Heart left ventricle (tissue), 13 donors: Measurements from ENCODE around the gene GRIN2C.

ENCODE experiments used
- CTCF ChIP-seq, 12 donors: fragments of 200-600 bp; sonication (generic) in 4 of 12; IDR thresholded peaks; one replicate each; pipeline versions ENCODE4 v1.5.0 to v1.8.0; 2018 to 2022; ENCODE audit warnings: antibody characterized with exemption in 12 of 12, mild to moderate bottlenecking in 5 of 12
- POLR2A ChIP-seq, 2 donors: fragments of 450-650 bp; IDR thresholded peaks; one replicate each; pipeline ENCODE4 v1.6.1; 2017; ENCODE audit warnings: antibody characterized with exemption in 2 of 2, mild to moderate bottlenecking in 2 of 2, moderate library complexity in 2 of 2
- donor health status: ischemic (EF 13 %, LVEDD 7.1; RV severe dilation, severe dysfunction).
- donor health status: DM: no; HTN: yes; CAD: no.
- donor health status: DM: no; HTN: no; CAD: no.
- donor health status: ischemic (EF 25% LVEDD 6.9; RV normal size, moderate dysfunction).
- donor health status: ischemic (EF 25% LVEDD 5.7; RV mildly dilated, moderate dysfunction).
- donor health status: ischemic (EF 35%, LVEDD 5.7; RV mildly dilated, moderate dysfunction).
- donor health status: nonischemic (EF 11% LVEDD 7.7; RV severe dilation, severe dysfunction).
- donor health status: DM: yes; HTN: yes; CAD: no.
- donor health status: PGD.
- donor health status: ischemic (EF 29% LVEDD 5.4; RV normal size, mild dysfunction).
- donor health status: nonischemic (EF 23%, LVEDD 6.1; RV moderate dilation, normal function).

GRCh38 chr17:74862919-74863318, 3.2 kb upstream of the GRIN2C start:
- TF ChIP-seq CTCF (IDR thresholded peaks at IDR 0.05): no peak
- TF ChIP-seq POLR2A (IDR thresholded peaks at IDR 0.05): no peak
